ENCODE results near the gene ADGRB2. TPM values are rescaled to one million over a fixed set of nuclear protein-coding genes. Genes with fewer than 3 reads are reported as not detected.

Gene ADGRB2
- total RNA-seq, 1 experiment from 2014 or later: 34.8 TPM

GRCh38 chr1:31695327-31695726 is 68.8 kb downstream of the ADGRB2 start:
- TF ChIP-seq POLR2AphosphoS5 (IDR thresholded peaks at IDR 0.05; ENCODE audit: low read depth, low read length) (no peak), TCF7L2 (IDR thresholded peaks at IDR 0.05; ENCODE audit: low read depth, low read length) (no peak), CTCF (IDR thresholded peaks at IDR 0.05) (no peak), REST (IDR thresholded peaks at IDR 0.05; ENCODE audit: insufficient read depth in 1 of 2, low read depth in 2 of 2, low read length in 1 of 2) (no peak), SIN3A (IDR thresholded peaks at IDR 0.05; ENCODE audit: borderline replicate concordance, insufficient read depth, low read depth, low read length) (no peak)
- no TSS peak for BruUV-seq (replicated peaks)
- no peaks in the 10 kb centered on the region for H3K9me3 ChIP-seq (ENCODE audit: control insufficient read depth, insufficient read depth, low read depth, low read length)
- intact Hi-C loops (cut with micrococcal nuclease; ENCODE audit: unreplicated experiment) (no loop called here), in situ Hi-C loops (cut with HindIII; ENCODE audit: low pct_unique_long_range_greater_than_20kb, low sequenced_read_pairs) (no loop called here)
- DNase-seq (ENCODE audit: low read depth, low spot score) (no peak), ATAC-seq (no peak)
- H3K36me3 ChIP-seq (ENCODE audit: control insufficient read depth, insufficient read depth, low read length): no peaks in the 10 kb centered on the region
- H3K4me3 ChIP-seq (ENCODE audit: low read depth in 2 of 2, low read length in 2 of 2): no peak overlapping the region
- H3K4me1 ChIP-seq (ENCODE audit: control insufficient read depth, insufficient read depth, low read length): peaks cover 30% of the 10 kb centered on the region
- H3K27ac ChIP-seq (ENCODE audit: low read length): no peak overlapping the region
- ChIA-PET POLR2A (no interaction called here), CTCF (no interaction called here)
- H3K27me3 ChIP-seq (ENCODE audit: control insufficient read depth, insufficient read depth, low read length): no peaks in the 10 kb centered on the region

- CTCF ChIA-PET: no interaction called here
- intact Hi-C loops (cut with micrococcal nuclease; ENCODE audit: unreplicated experiment): no loop called here
- ATAC-seq (no peak), DNase-seq (ENCODE audit: low read depth, low spot score) (no peak)
- Histone ChIP-seq H3K27me3 (ENCODE audit: control insufficient read depth, insufficient read depth, low read length) (no peaks in the 10 kb centered on the region), H3K36me3 (ENCODE audit: control insufficient read depth, insufficient read depth, low read length) (no peaks in the 10 kb centered on the region), H3K4me1 (ENCODE audit: control insufficient read depth, insufficient read depth, low read length) (peaks cover 30% of the 10 kb centered on the region), H3K27ac (ENCODE audit: low read length) (no peak overlapping the region), H3K4me3 (ENCODE audit: low read depth in 2 of 2, low read length in 2 of 2) (no peak overlapping the region), H3K9me3 (ENCODE audit: control insufficient read depth, insufficient read depth, low read depth, low read length) (no peaks in the 10 kb centered on the region)
- TF ChIP-seq REST (IDR thresholded peaks at IDR 0.05; ENCODE audit: insufficient read depth in 1 of 2, low read depth in 2 of 2, low read length in 1 of 2): no peak
- no peak for TF ChIP-seq TCF7L2 (IDR thresholded peaks at IDR 0.05; ENCODE audit: low read depth, low read length)
- no peak for TF ChIP-seq CTCF (IDR thresholded peaks at IDR 0.05)
- no peak for TF ChIP-seq POLR2AphosphoS5 (IDR thresholded peaks at IDR 0.05; ENCODE audit: low read depth, low read length)
- TF ChIP-seq SIN3A (IDR thresholded peaks at IDR 0.05; ENCODE audit: borderline replicate concordance, insufficient read depth, low read depth, low read length): no peak
- POLR2A ChIA-PET: no interaction called here
- BruUV-seq (replicated peaks): no TSS peak
- in situ Hi-C loops (cut with HindIII; ENCODE audit: low pct_unique_long_range_greater_than_20kb, low sequenced_read_pairs): no loop called here
Measured at GRCh38 chr1:31694964-31695313, 69.2 kb downstream of the ADGRB2 start.
